PC-3 (cell line): ENCODE measurements around the gene CFAP161.

Source experiments
- EZH2 ChIP-seq: fragments of 300-600 bp; sonication (generic); IDR thresholded peaks from one replicate; pipeline ENCODE4 v1.6.1; 2017; ENCODE audit warnings: antibody characterized with exemption, mild to moderate bottlenecking, low read length; ENCODE audit not compliant: unreplicated experiment
- TF ChIP-seq, protein P1 (sequence below): fragments of 300-600 bp; sonication (generic); conservative IDR thresholded peaks from 2 replicates; pipeline ENCODE4 v1.5.1; 2017; ENCODE audit warnings: antibody characterized with exemption, low read depth, mild to moderate bottlenecking, low read length

DNA sequence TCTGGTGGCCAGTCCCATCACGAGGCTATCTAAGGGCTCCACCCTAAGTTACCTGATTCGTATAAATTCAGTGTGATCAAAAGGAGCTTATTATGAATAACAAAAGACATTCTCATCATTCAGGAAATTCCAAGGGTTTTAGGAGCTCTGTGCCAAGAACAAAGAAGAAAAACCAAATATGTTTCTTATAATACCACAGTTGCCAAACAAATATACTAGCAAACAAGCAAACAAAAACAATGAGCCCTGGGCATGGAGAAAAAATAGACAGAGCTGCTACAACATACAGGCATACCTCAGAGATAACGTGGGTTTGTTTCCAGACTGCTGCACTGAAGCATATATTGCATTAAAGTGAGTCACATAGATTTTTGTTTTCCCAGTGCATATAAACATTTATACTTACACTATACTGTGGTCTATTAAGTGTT is 20.2 kb upstream of the CFAP161 start:
- TF ChIP-seq, protein P1, sequence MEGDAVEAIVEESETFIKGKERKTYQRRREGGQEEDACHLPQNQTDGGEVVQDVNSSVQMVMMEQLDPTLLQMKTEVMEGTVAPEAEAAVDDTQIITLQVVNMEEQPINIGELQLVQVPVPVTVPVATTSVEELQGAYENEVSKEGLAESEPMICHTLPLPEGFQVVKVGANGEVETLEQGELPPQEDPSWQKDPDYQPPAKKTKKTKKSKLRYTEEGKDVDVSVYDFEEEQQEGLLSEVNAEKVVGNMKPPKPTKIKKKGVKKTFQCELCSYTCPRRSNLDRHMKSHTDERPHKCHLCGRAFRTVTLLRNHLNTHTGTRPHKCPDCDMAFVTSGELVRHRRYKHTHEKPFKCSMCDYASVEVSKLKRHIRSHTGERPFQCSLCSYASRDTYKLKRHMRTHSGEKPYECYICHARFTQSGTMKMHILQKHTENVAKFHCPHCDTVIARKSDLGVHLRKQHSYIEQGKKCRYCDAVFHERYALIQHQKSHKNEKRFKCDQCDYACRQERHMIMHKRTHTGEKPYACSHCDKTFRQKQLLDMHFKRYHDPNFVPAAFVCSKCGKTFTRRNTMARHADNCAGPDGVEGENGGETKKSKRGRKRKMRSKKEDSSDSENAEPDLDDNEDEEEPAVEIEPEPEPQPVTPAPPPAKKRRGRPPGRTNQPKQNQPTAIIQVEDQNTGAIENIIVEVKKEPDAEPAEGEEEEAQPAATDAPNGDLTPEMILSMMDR: no peak
- no peak for TF ChIP-seq EZH2
